Right lung (tissue), 5 donors: ENCODE results near the gene DNAAF5. TPM values are rescaled to one million over a fixed set of nuclear protein-coding genes. Genes with fewer than 3 reads are reported as not detected.
"Not testable (repeated sequence)": the region's sequence is repeated elsewhere in the genome, so short reads cannot be mapped to it uniquely, and the experiment has no call there.

Source experiments
- DNase-seq, 2 donors: peaks; one replicate each; pipeline ENCODE4 v3.0.0-alpha.2; 2013
- polyA plus RNA-seq, 5 donors: library from polyadenylated mRNA; unstranded; fragments of 120-200 nt; gene quantifications; one replicate each; pipeline versions ENCODE4 v1.2.1 to v1.2.3, GENCODE V29; 2013; ENCODE audit warnings: inconsistent platforms in 1 of 5, low replicate concordance in 1 of 5; ENCODE audit not compliant: insufficient read length in 5 of 5, insufficient read depth in 1 of 5

The DNAAF5 gene
- polyA plus RNA-seq, 5 donors, result 21.7 to 27.9 (median 24.6) TPM

GRCh38 chr7:744854-745430 is 18.4 kb downstream of the DNAAF5 start:
- no peak for DNase-seq

- DNase-seq, result no peak
Observed at GRCh38 chr7:745431-746154, 19.1 kb downstream of the DNAAF5 start.

GRCh38 chr7:746155-747061 is 19.9 kb downstream of the DNAAF5 start:
- DNase-seq, result no peak

GRCh38 chr7:747186-747585 is 20.7 kb downstream of the DNAAF5 start:
- DNase-seq, result no peak

GRCh38 chr7:748446-748845 is 21.9 kb downstream of the DNAAF5 start:
- DNase-seq, result no peak

- no peak for DNase-seq
Observed at GRCh38 chr7:749140-749551, 22.6 kb downstream of the DNAAF5 start.

GRCh38 chr7:750111-750905 is 23.8 kb downstream of the DNAAF5 start:
- DNase-seq, result no peak

GRCh38 chr7:751826-752225 is 25.3 kb downstream of the DNAAF5 start:
- no peak for DNase-seq

- DNase-seq, result not testable (repeated sequence)
Observed at GRCh38 chr7:752256-752655, 25.8 kb downstream of the DNAAF5 start.

- DNase-seq, result no peak
Observed at GRCh38 chr7:753190-753589, 26.7 kb downstream of the DNAAF5 start.

GRCh38 chr7:754531-755412 is 28.3 kb downstream of the DNAAF5 start:
- DNase-seq, result no peak

GRCh38 chr7:755413-755805 is 28.9 kb downstream of the DNAAF5 start:
- no peak for DNase-seq

- DNase-seq, result no peak
Observed at GRCh38 chr7:756231-756927, 29.9 kb downstream of the DNAAF5 start.

- no peak for DNase-seq
Observed at GRCh38 chr7:756928-757560, 30.5 kb downstream of the DNAAF5 start.

- no peak for DNase-seq
Observed at GRCh38 chr7:757741-758163, 31.3 kb downstream of the DNAAF5 start.

GRCh38 chr7:759569-759968 is 33.1 kb downstream of the DNAAF5 start:
- DNase-seq, result no peak

GRCh38 chr7:760006-760405 is 33.5 kb downstream of the DNAAF5 start:
- DNase-seq, result no peak

- no peak for DNase-seq
Observed at GRCh38 chr7:761101-761500, 34.6 kb downstream of the DNAAF5 start.

- no peak for DNase-seq
Observed at GRCh38 chr7:761631-762030, 35.1 kb downstream of the DNAAF5 start.

GRCh38 chr7:762885-763284 is 36.4 kb downstream of the DNAAF5 start:
- DNase-seq, result no peak
